K562 (cell line): ENCODE data around the gene NLRP5. TPM values are rescaled to one million over a fixed set of nuclear protein-coding genes. Genes with fewer than 3 reads are reported as not detected.

Experiments
- FOXM1 ChIP-seq, 2 experiments: fragments of 450-650 bp in 1 of 2; sonication (generic) in 1 of 2; formaldehyde crosslinking in 1 of 2; IDR thresholded peaks; 2 replicates each; pipeline versions ENCODE4 v1.6.1 to v1.9.0; 2017 to 2022; ENCODE audit warnings: low read depth in 2 of 2, mild to moderate bottlenecking in 2 of 2, missing genetic modification reagents in 1 of 2, moderate library complexity in 1 of 2
- HDAC3 ChIP-seq: fragments of 450-650 bp; IDR thresholded peaks from 2 replicates; pipeline ENCODE4 v1.6.1; 2018; ENCODE audit warnings: borderline replicate concordance, mild to moderate bottlenecking, moderate library complexity; ENCODE audit not compliant: partially characterized antibody
- MAFG ChIP-seq: fragments of 450-650 bp; conservative IDR thresholded peaks from 2 replicates; pipeline ENCODE4 v1.6.1; 2016; ENCODE audit warnings: missing genetic modification characterization, missing compliant biosample characterization
- SMARCA5 ChIP-seq: fragments of 450-650 bp; IDR thresholded peaks from 2 replicates; pipeline ENCODE4 v1.6.1; 2016
- TGIF2 ChIP-seq: sonication (generic); formaldehyde crosslinking; IDR thresholded peaks from 2 replicates; pipeline ENCODE4 v1.8.1; 2022; ENCODE audit warnings: mild to moderate bottlenecking, missing genetic modification reagents, moderate library complexity
- ZNF165 ChIP-seq: fragments of 250-450 bp; sonication (Bioruptor Pico); IDR thresholded peaks from 2 replicates; pipeline ENCODE4 v1.4.0; 2020; ENCODE audit warnings: borderline replicate concordance
- ZNF644 ChIP-seq: fragments of 200-800 bp; sonication (Bioruptor generic); IDR thresholded peaks from 2 replicates; pipeline ENCODE4 v1.6.1; 2016; ENCODE audit warnings: low read depth, missing genetic modification characterization, missing compliant biosample characterization
- polyA plus RNA-seq, 8 experiments: library from polyadenylated mRNA; depleted of rRNA in 4 of 8; stranded (reverse) in 5 of 8; unstranded in 3 of 8; fragments of >200 nt; fragmentation: Nextera tagmentation in 2 of 8; fragmentation: Illumina TruSeq in 1 of 8; extraction: Ambion mirVana in 2 of 8; extraction: Trizol in 1 of 8; gene quantifications; 2 replicates each; pipeline versions ENCODE4 v1.2.1 to v1.2.3, GENCODE V29; 2011 to 2014; ENCODE audit warnings: inconsistent platforms in 1 of 8, missing spikeins in 1 of 8
- total RNA-seq, 7 experiments: library from RNA; depleted of rRNA in 6 of 7; stranded (reverse); fragments of >200 nt in 6 of 7; fragmentation: Illumina TruSeq in 2 of 7; extraction: Trizol in 2 of 7; gene quantifications; 2 replicates each; pipeline versions ENCODE4 v1.2.1 to v1.2.3, GENCODE V29; 2011 to 2021; ENCODE audit warnings: low replicate concordance in 1 of 7
- TF ChIP-seq, protein P1 (sequence below): fragments of 250-450 bp; sonication (Bioruptor Pico); IDR thresholded peaks from 2 replicates; pipeline ENCODE4 v1.5.0; 2021; ENCODE audit warnings: mild to moderate bottlenecking, borderline replicate concordance
- TF ChIP-seq, protein P2 (sequence below): sonication (generic); formaldehyde crosslinking; IDR thresholded peaks from 2 replicates; pipeline ENCODE4 v1.8.0; 2022; ENCODE audit warnings: mild to moderate bottlenecking, missing genetic modification reagents, borderline replicate concordance
- TF ChIP-seq, protein P3 (sequence below), 2 experiments: fragments of 450-650 bp in 1 of 2; sonication (generic) in 1 of 2; formaldehyde crosslinking in 1 of 2; IDR thresholded peaks in 1 of 2; conservative IDR thresholded peaks in 1 of 2; 2 replicates each; pipeline versions ENCODE4 v1.6.1 to v1.8.1; 2016 to 2023; ENCODE audit warnings: mild to moderate bottlenecking in 2 of 2, moderate library complexity in 2 of 2, inconsistent platforms in 1 of 2, missing genetic modification reagents in 1 of 2
- TF ChIP-seq, protein P4 (sequence below), 2 experiments: fragments of 450-650 bp; formaldehyde crosslinking in 1 of 2; IDR thresholded peaks; 2 replicates each; pipeline versions ENCODE4 v1.4.0 to v1.6.1; 2014 to 2020; ENCODE audit warnings: mild to moderate bottlenecking in 2 of 2, borderline replicate concordance in 1 of 2, low read depth in 1 of 2

NLRP5 gene
- total and polyA plus RNA-seq, 9 of the 15 experiments (the other 6 are each of a cell fraction or from before 2014, with no cell fraction given) = 0.04 to 0.07 TPM; not detected in 7

- TF ChIP-seq, protein P1, sequence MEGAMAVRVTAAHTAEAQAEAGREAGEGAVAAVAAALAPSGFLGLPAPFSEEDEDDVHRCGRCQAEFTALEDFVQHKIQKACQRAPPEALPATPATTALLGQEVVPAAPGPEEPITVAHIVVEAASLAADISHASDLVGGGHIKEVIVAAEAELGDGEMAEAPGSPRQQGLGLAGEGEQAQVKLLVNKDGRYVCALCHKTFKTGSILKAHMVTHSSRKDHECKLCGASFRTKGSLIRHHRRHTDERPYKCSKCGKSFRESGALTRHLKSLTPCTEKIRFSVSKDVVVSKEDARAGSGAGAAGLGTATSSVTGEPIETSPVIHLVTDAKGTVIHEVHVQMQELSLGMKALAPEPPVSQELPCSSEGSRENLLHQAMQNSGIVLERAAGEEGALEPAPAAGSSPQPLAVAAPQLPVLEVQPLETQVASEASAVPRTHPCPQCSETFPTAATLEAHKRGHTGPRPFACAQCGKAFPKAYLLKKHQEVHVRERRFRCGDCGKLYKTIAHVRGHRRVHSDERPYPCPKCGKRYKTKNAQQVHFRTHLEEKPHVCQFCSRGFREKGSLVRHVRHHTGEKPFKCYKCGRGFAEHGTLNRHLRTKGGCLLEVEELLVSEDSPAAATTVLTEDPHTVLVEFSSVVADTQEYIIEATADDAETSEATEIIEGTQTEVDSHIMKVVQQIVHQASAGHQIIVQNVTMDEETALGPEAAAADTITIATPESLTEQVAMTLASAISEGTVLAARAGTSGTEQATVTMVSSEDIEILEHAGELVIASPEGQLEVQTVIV (CRISPR knock-in tag) = no peak
- TF ChIP-seq TGIF2 (CRISPR knock-in tag) = no peak
- TF ChIP-seq, protein P2, sequence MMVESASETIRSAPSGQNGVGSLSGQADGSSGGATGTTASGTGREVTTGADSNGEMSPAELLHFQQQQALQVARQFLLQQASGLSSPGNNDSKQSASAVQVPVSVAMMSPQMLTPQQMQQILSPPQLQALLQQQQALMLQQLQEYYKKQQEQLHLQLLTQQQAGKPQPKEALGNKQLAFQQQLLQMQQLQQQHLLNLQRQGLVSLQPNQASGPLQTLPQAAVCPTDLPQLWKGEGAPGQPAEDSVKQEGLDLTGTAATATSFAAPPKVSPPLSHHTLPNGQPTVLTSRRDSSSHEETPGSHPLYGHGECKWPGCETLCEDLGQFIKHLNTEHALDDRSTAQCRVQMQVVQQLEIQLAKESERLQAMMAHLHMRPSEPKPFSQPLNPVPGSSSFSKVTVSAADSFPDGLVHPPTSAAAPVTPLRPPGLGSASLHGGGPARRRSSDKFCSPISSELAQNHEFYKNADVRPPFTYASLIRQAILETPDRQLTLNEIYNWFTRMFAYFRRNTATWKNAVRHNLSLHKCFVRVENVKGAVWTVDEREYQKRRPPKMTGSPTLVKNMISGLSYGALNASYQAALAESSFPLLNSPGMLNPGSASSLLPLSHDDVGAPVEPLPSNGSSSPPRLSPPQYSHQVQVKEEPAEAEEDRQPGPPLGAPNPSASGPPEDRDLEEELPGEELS (CRISPR knock-in tag) = no peak
- TF ChIP-seq, protein P3, sequence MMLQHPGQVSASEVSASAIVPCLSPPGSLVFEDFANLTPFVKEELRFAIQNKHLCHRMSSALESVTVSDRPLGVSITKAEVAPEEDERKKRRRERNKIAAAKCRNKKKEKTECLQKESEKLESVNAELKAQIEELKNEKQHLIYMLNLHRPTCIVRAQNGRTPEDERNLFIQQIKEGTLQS (IDR thresholded peaks at IDR 0.05) = no peak
- TF ChIP-seq, protein P3 (CRISPR knock-in tag; conservative IDR thresholded peaks at IDR 0.05) = no peak
- peak; percentile 67 for TF ChIP-seq MAFG (tag)
- TF ChIP-seq, protein P4, sequence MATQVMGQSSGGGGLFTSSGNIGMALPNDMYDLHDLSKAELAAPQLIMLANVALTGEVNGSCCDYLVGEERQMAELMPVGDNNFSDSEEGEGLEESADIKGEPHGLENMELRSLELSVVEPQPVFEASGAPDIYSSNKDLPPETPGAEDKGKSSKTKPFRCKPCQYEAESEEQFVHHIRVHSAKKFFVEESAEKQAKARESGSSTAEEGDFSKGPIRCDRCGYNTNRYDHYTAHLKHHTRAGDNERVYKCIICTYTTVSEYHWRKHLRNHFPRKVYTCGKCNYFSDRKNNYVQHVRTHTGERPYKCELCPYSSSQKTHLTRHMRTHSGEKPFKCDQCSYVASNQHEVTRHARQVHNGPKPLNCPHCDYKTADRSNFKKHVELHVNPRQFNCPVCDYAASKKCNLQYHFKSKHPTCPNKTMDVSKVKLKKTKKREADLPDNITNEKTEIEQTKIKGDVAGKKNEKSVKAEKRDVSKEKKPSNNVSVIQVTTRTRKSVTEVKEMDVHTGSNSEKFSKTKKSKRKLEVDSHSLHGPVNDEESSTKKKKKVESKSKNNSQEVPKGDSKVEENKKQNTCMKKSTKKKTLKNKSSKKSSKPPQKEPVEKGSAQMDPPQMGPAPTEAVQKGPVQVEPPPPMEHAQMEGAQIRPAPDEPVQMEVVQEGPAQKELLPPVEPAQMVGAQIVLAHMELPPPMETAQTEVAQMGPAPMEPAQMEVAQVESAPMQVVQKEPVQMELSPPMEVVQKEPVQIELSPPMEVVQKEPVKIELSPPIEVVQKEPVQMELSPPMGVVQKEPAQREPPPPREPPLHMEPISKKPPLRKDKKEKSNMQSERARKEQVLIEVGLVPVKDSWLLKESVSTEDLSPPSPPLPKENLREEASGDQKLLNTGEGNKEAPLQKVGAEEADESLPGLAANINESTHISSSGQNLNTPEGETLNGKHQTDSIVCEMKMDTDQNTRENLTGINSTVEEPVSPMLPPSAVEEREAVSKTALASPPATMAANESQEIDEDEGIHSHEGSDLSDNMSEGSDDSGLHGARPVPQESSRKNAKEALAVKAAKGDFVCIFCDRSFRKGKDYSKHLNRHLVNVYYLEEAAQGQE (IDR thresholded peaks at IDR 0.05; ENCODE audit: borderline replicate concordance) = no peak
- TF ChIP-seq, protein P4 (CRISPR knock-in tag; IDR thresholded peaks at IDR 0.05; ENCODE audit: low read depth) = no peak
- no peak for TF ChIP-seq ZNF644 (tag)
- TF ChIP-seq FOXM1 (IDR thresholded peaks at IDR 0.05; ENCODE audit: low read depth) = no peak
- TF ChIP-seq FOXM1 (CRISPR knock-in tag; IDR thresholded peaks at IDR 0.05; ENCODE audit: low read depth) = no peak
- TF ChIP-seq HDAC3 = no peak
- TF ChIP-seq ZNF165 (CRISPR knock-in tag) = no peak
- TF ChIP-seq SMARCA5 = no peak
Measured at GRCh38 chr19:56098731-56099568, 112.4 kb downstream of the NLRP5 start (continued).
